Spleen (tissue), 11 donors: Measurements from ENCODE around the gene AHI1. TPM values are rescaled to one million over a fixed set of nuclear protein-coding genes. Genes with fewer than 3 reads are reported as not detected.

Experiments
- DNase-seq: peaks from one replicate; pipeline ENCODE4 v3.0.0-alpha.2; 2020
- H3K27ac ChIP-seq, 8 donors: fragments of 200-600 bp; sonication (generic) in 7 of 8; 1 replicate in 4 of 8; 2 replicates in 4 of 8; pipeline versions ENCODE4 v1.5.0 to v1.8.0; 2016 to 2021; ENCODE audit warnings: inconsistent platforms in 4 of 8, mild to moderate bottlenecking in 4 of 8, moderate library complexity in 1 of 8
- H3K27me3 ChIP-seq, 7 donors: fragments of 200-600 bp; sonication (generic) in 6 of 7; replicated peaks in 1 of 7; 1 replicate in 4 of 7; 2 replicates in 3 of 7; pipeline versions ENCODE4 v1.5.0 to v1.8.0; 2016 to 2021; ENCODE audit warnings: inconsistent platforms in 3 of 7, mild to moderate bottlenecking in 1 of 7
- H3K36me3 ChIP-seq, 6 donors: fragments of 200-600 bp; sonication (generic) in 5 of 6; 1 replicate in 4 of 6; 2 replicates in 2 of 6; pipeline versions ENCODE4 v1.5.0 to v1.8.0; 2016 to 2021; ENCODE audit warnings: inconsistent platforms in 2 of 6
- H3K4me1 ChIP-seq, 6 donors: fragments of 200-600 bp; sonication (generic) in 5 of 6; 1 replicate in 3 of 6; 2 replicates in 3 of 6; pipeline versions ENCODE4 v1.5.0 to v1.8.0; 2016 to 2021; ENCODE audit warnings: inconsistent platforms in 3 of 6
- H3K4me3 ChIP-seq, 8 donors: fragments of 200-600 bp; sonication (generic) in 7 of 8; 1 replicate in 4 of 8; 2 replicates in 4 of 8; pipeline versions ENCODE4 v1.5.0 to v1.8.0; 2016 to 2021; ENCODE audit warnings: inconsistent platforms in 4 of 8, mild to moderate bottlenecking in 4 of 8, moderate library complexity in 2 of 8
- H3K9me3 ChIP-seq, 8 donors: fragments of 200-600 bp; sonication (generic) in 7 of 8; 1 replicate in 4 of 8; 2 replicates in 4 of 8; pipeline versions ENCODE4 v1.5.0 to v1.8.0; 2016 to 2021; ENCODE audit warnings: inconsistent platforms in 4 of 8
- CTCF ChIP-seq, 11 experiments: fragments of 200-600 bp in 7 of 11; fragments of 450-650 bp in 4 of 11; sonication (generic) in 4 of 11; IDR thresholded peaks in 8 of 11; conservative IDR thresholded peaks in 3 of 11; 1 replicate in 7 of 11; 2 replicates in 4 of 11; pipeline versions ENCODE4 v1.4.0 to v1.8.0; 2016 to 2021; ENCODE audit warnings: antibody characterized with exemption in 11 of 11, inconsistent platforms in 4 of 11, mild to moderate bottlenecking in 1 of 11
- POLR2A ChIP-seq, 3 donors: fragments of 450-650 bp; IDR thresholded peaks; one replicate each; pipeline ENCODE4 v1.5.1; 2017; ENCODE audit warnings: antibody characterized with exemption in 3 of 3, mild to moderate bottlenecking in 1 of 3
- POLR2AphosphoS5 ChIP-seq, 3 donors: sonication (generic); formaldehyde crosslinking; IDR thresholded peaks; one replicate each; pipeline ENCODE4 v1.5.1; 2017; ENCODE audit warnings: antibody characterized with exemption in 3 of 3
- WGBS, 5 donors: extraction: QIAGEN DNeasy Blood & Tissue Kit in 3 of 5; methylation state at CpG; one replicate each; pipeline versions ENCODE4 v1.1.5 to v1.1.7; 2013 to 2018; 5-methylcytosine and 5-hydroxymethylcytosine counted together
- intact Hi-C: fragments of 100-400 bp; cut with DNase I; formaldehyde crosslinking; loops from one replicate; pipeline ENCODE4 v1.15.0; 2023; ENCODE audit warnings: low total_unique reads
- polyA plus RNA-seq, 3 donors: library from polyadenylated mRNA; stranded (reverse); fragments of 200-250 nt; gene quantifications; one replicate each; pipeline ENCODE4 v1.2.1, GENCODE V29; 2013
- total RNA-seq, 7 donors: library from RNA; depleted of rRNA in 3 of 7; stranded (reverse); fragments of >200 nt in 3 of 7; fragmentation: NEBNext Ultra II Directional in 4 of 7; extraction: Animal tissue kit (Norgen Biotek cat#: 25700) in 4 of 7; gene quantifications; one replicate each; pipeline versions ENCODE4 v1.1.0 to v1.2.1, GENCODE V29; 2016 to 2021
- donor health status: healthy with polysubstance abuse.
- donor health status: DM: no; HTN: no; CAD: no; lungs with moderate emphysema.
- donor health status: DM: no; HTN: no; CAD: no.
- donor health status: Bipolar disorder and iron deficiency.
- donor health status: healthy.
- donor health status: DM: no; HTN: no; CAD: no.
- donor health status: DM: yes; HTN: yes; CAD: no.

Gene AHI1
- total and polyA plus RNA-seq, 10 donors, result 3.6 to 21.8 (median 16.9) TPM

- H3K9me3 ChIP-seq, result peaks cover 0 to 3% (median 0%) of the 10 kb centered on the region in 8 donors
- WGBS, 5 donors, result 49 to 65% (median 60%) methylated on average over 2 of the region's 2 CpGs
- H3K4me3 ChIP-seq, result no peak overlapping the region
- peaks cover 0 to 11% (median 6%) of the 10 kb centered on the region in 6 donors for H3K4me1 ChIP-seq
- DNase-seq, result no peak
- no peak overlapping the region for H3K27ac ChIP-seq
- H3K27me3 ChIP-seq, result no peaks in the 10 kb centered on the region
- TF ChIP-seq POLR2AphosphoS5 (IDR thresholded peaks at IDR 0.05) (no peak), CTCF (IDR thresholded peaks at IDR 0.05 in 8 of 11, conservative IDR thresholded peaks at IDR 0.05 in 3 of 11) (no peak), POLR2A (IDR thresholded peaks at IDR 0.05) (no peak)
- intact Hi-C loops, result no loop called here
- H3K36me3 ChIP-seq, result no peaks in the 10 kb centered on the region
These were observed 42.8 kb upstream of the AHI1 start for GRCh38 chr6:135540207-135540840.

DNA sequence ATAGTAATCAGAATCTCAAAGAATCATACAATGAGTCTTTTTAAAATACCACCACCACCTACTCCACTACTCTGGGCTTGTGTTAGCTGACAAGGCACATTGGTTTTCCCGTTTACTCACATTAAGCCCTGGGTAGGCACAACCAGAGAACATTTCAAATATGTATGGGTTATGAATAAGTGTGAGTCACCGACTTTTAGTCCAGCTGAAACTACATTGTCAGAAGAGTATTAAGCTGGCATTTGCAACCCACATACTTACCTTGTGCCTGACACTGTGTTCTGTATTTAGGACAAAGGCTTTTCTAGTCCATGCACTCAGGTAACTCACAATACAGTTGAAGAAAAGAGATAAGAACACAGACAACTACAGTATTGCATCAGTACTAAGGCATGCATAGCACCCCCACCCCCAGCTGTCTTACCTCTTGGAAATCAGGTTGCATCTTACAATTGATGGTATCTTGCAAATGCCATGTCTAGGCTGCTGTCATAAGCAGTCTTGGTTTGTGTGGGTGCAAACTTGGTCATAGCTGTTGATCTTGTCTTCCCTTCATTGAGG, 40.3 kb upstream of the AHI1 start:
- Histone ChIP-seq H3K36me3 (no peaks in the 10 kb centered on the region), H3K4me1 (peaks cover 0 to 11% (median 6%) of the 10 kb centered on the region in 6 donors), H3K27ac (no peak overlapping the region), H3K27me3 (no peaks in the 10 kb centered on the region), H3K4me3 (no peak overlapping the region), H3K9me3 (no peaks in the 10 kb centered on the region)
- intact Hi-C loops, result loop anchor here (10.0 kb wide), 1 partner anchor 377 kb away; no protein-coding TSS in a partner anchor
- no peak for DNase-seq
- no peak for TF ChIP-seq CTCF (IDR thresholded peaks at IDR 0.05 in 8 of 11, conservative IDR thresholded peaks at IDR 0.05 in 3 of 11)
- no peak for TF ChIP-seq POLR2AphosphoS5 (IDR thresholded peaks at IDR 0.05)
- TF ChIP-seq POLR2A (IDR thresholded peaks at IDR 0.05), result no peak
- 63 to 83% (median 72%) methylated on average over 2 of the region's 2 CpGs for WGBS, 5 donors

DNA sequence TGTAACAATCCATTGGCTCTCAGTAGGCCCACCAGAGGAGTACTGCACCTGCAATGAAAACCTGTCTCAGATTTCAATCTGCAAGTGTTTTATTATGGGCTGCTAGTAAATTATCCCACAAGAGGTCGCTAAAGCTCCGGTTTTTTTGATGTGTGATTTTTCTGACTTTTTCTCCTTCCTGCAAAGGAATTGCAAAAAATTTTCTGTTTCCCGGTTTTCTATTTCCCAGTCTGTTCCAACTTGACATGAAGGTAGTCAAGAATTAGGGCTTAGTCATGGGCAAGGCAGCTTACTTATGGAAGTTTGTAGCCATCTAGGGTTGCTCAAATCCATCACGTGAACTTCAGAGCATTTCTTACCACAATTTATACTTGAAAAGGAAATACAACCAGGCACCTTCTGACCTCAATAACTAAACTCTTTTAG, 38.5 kb upstream of the AHI1 start:
- H3K9me3 ChIP-seq, result no peaks in the 10 kb centered on the region
- H3K4me1 ChIP-seq, result peaks cover 0 to 11% (median 6%) of the 10 kb centered on the region in 6 donors
- H3K4me3 ChIP-seq, result no peak overlapping the region
- intact Hi-C loops, result loop anchor here (10.0 kb wide), 1 partner anchor 379 kb away; no protein-coding TSS in a partner anchor
- 1 to 3% (median 2%) methylated on average over 4 of the region's 4 CpGs for WGBS, 5 donors
- H3K27ac ChIP-seq, result no peak overlapping the region
- H3K36me3 ChIP-seq, result no peaks in the 10 kb centered on the region
- no peak for DNase-seq
- peak in 10 of 11 experiments; percentile 17 to 71 (median 58) for TF ChIP-seq CTCF (IDR thresholded peaks at IDR 0.05 in 8 of 11, conservative IDR thresholded peaks at IDR 0.05 in 3 of 11)
- no peak for TF ChIP-seq POLR2AphosphoS5 (IDR thresholded peaks at IDR 0.05)
- no peaks in the 10 kb centered on the region for H3K27me3 ChIP-seq

GRCh38 chr6:135534773-135535380, 37.3 kb upstream of the AHI1 start:
- TF ChIP-seq POLR2AphosphoS5 (IDR thresholded peaks at IDR 0.05) (no peak), POLR2A (IDR thresholded peaks at IDR 0.05) (no peak), CTCF (IDR thresholded peaks at IDR 0.05 in 8 of 11, conservative IDR thresholded peaks at IDR 0.05 in 3 of 11) (no peak)
- Histone ChIP-seq H3K27me3 (no peaks in the 10 kb centered on the region), H3K27ac (no peak overlapping the region), H3K36me3 (no peaks in the 10 kb centered on the region), H3K4me1 (peaks cover 0 to 11% (median 6%) of the 10 kb centered on the region in 6 donors), H3K9me3 (no peaks in the 10 kb centered on the region), H3K4me3 (no peak overlapping the region)
- intact Hi-C loops, result loop anchor here (10.0 kb wide), 1 partner anchor 380 kb away; no protein-coding TSS in a partner anchor
- 88 to 91% (median 88%) methylated on average over 3 of the region's 3 CpGs for WGBS, 5 donors
- DNase-seq, result no peak
